ENCODE data around the gene SDHC. TPM values are rescaled to one million over a fixed set of nuclear protein-coding genes. Genes with fewer than 3 reads are reported as not detected.
"Not testable (repeated sequence)": the region's sequence is repeated elsewhere in the genome, so short reads cannot be mapped to it uniquely, and the experiment has no call there.

SDHC gene
- total RNA-seq, 3 donors from 2014 or later (not counting 1 experiment from before 2014, with no cell fraction given), result 74.5 to 97.3 (median 86.0) TPM

DNA sequence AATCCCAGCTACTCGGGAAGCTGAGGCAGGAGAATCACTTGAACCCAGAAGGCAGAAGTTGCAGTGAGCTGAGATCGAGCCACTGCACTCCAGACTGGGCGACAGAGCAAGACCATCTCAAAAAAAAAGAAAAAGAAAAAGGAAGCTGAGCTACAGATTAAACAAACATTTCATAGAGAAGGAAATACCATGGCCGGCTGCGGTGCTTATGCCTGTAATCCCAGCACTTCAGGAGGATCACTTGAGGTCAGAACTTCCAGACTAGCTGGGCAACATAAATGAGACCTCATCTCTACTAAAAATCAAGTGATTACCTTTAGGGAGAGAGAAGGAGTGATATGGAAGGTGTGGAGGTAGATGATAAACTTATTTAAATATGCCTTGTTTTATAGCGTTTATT, 67.5 kb downstream of the SDHC start:
- Mint-ChIP-seq H3K36me3 (no peaks in the 10 kb centered on the region), H3K27ac (no peak overlapping the region), H3K4me3 (no peak overlapping the region), H3K9me3 (no peaks in the 10 kb centered on the region), H3K27me3 (ENCODE audit: low read depth in 2 of 2) (no peaks in the 10 kb centered on the region), H3K4me1 (peaks cover 0 to 8% of the 10 kb centered on the region in 2 donors)
- TF ChIP-seq, protein P1, sequence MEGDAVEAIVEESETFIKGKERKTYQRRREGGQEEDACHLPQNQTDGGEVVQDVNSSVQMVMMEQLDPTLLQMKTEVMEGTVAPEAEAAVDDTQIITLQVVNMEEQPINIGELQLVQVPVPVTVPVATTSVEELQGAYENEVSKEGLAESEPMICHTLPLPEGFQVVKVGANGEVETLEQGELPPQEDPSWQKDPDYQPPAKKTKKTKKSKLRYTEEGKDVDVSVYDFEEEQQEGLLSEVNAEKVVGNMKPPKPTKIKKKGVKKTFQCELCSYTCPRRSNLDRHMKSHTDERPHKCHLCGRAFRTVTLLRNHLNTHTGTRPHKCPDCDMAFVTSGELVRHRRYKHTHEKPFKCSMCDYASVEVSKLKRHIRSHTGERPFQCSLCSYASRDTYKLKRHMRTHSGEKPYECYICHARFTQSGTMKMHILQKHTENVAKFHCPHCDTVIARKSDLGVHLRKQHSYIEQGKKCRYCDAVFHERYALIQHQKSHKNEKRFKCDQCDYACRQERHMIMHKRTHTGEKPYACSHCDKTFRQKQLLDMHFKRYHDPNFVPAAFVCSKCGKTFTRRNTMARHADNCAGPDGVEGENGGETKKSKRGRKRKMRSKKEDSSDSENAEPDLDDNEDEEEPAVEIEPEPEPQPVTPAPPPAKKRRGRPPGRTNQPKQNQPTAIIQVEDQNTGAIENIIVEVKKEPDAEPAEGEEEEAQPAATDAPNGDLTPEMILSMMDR (IDR thresholded peaks at IDR 0.05), result no peak
- Histone ChIP-seq H3K4me3 (ENCODE audit: low read length) (no peak overlapping the region), H3K36me3 (ENCODE audit: control insufficient read depth, insufficient read depth, low read length) (no peaks in the 10 kb centered on the region), H3K27me3 (ENCODE audit: control insufficient read depth, insufficient read depth, low read length) (no peaks in the 10 kb centered on the region), H3K9me3 (ENCODE audit: control insufficient read depth, insufficient read depth, low read length) (no peaks in the 10 kb centered on the region), H3K4me1 (ENCODE audit: control insufficient read depth, insufficient read depth, low read length) (no peaks in the 10 kb centered on the region), H3K27ac (ENCODE audit: low read length) (no peak overlapping the region)
- DNase-seq (no peak), ATAC-seq (no peak)
- WGBS (ENCODE audit: insufficient coverage), result 49% methylated on average over 5 of the region's 6 CpGs
- intact Hi-C loops (cut with micrococcal nuclease), result loop anchor here (1.0 kb wide), 2 partner anchors 154 to 171 kb away; no protein-coding TSS in a partner anchor

DNA sequence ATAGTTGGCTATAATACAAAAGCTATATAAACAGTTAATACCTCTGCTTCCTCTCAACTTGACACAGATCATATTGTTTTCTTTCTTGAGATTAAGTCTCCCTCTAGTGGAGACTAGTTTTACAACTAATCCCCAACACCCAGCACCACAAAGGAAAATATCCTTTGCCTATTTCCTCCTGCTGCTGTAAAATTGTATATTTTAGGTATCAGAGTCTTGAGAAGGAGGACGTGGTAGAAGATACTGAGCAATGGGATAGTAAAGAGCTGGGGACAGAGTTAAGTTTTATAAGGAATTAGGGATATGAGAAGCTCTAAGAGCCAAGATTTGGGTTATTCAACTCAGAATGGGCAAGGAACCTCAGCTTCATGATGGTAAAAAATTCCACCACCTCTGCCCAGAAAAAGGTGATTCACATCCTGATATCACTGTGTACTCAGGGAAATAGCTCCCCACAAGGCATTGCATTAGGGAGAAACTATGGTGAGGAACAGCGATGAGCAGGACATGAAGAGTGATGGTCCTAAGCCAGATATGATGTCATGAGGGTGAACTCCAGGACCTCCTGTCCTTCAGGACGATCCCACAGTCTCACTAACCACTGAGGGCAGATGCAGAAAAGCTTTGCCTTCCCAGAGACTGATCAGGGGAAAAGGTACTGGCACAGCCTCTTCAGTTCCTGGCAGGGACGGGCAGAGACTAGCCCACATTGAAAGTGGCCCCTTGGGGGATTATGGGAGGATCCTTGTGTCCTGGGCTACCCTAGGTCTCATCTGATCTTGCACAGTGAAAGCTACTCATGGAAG, 68.2 kb downstream of the SDHC start:
- WGBS (ENCODE audit: insufficient coverage), result 55% methylated on average over 4 of the region's 4 CpGs
- Histone ChIP-seq H3K9me3 (ENCODE audit: control insufficient read depth, insufficient read depth, low read length) (no peaks in the 10 kb centered on the region), H3K27ac (ENCODE audit: low read length) (no peak overlapping the region), H3K36me3 (ENCODE audit: control insufficient read depth, insufficient read depth, low read length) (no peaks in the 10 kb centered on the region), H3K27me3 (ENCODE audit: control insufficient read depth, insufficient read depth, low read length) (no peaks in the 10 kb centered on the region), H3K4me3 (ENCODE audit: low read length) (no peak overlapping the region), H3K4me1 (ENCODE audit: control insufficient read depth, insufficient read depth, low read length) (no peaks in the 10 kb centered on the region)
- H3K27ac Mint-ChIP-seq, result no peak overlapping the region
- intact Hi-C loops (cut with micrococcal nuclease), result loop anchor here (1.0 kb wide), 2 partner anchors 155 to 172 kb away; no protein-coding TSS in a partner anchor
- peak; percentile 88 to 92 (median 90) for ATAC-seq
- no peaks in the 10 kb centered on the region for H3K27me3 Mint-ChIP-seq (ENCODE audit: low read depth in 2 of 2)
- TF ChIP-seq, protein P1 (IDR thresholded peaks at IDR 0.05), result peak; percentile 79
- no peak overlapping the region for H3K4me3 Mint-ChIP-seq
- no peaks in the 10 kb centered on the region for H3K9me3 Mint-ChIP-seq
- DNase-seq, result peak in 1 of 2 donors; percentile 73
- H3K36me3 Mint-ChIP-seq, result no peaks in the 10 kb centered on the region
- H3K4me1 Mint-ChIP-seq, result peaks cover 0 to 8% of the 10 kb centered on the region in 2 donors

DNA sequence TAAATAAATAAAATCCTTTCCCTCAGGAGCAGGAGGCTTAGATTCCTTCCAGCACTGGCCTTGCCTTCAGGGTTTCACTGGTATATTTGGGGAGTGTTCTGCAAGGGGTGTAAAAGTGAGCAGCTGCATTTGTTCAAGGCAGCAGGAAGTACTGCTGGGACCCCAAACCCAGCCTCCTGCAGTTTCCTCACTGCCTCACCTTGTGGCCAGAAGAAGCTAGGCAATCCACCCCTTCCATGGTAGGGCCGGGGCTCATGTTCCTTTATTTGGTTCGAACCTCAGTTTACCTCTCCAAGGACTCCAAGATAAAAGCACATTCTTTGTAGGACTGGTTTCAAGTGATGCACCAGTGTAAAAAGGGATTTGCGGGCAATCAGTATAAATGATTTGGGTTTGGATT, 74.5 kb downstream of the SDHC start:
- Mint-ChIP-seq H3K27ac (peak overlapping the region; percentile 88 to 93), H3K4me3 (peak overlapping the region; percentile 94), H3K36me3 (no peaks in the 10 kb centered on the region), H3K4me1 (peaks cover 9 to 17% of the 10 kb centered on the region in 2 donors), H3K27me3 (ENCODE audit: low read depth in 2 of 2) (no peaks in the 10 kb centered on the region), H3K9me3 (no peaks in the 10 kb centered on the region)
- H3K4me1 ChIP-seq (ENCODE audit: control insufficient read depth, insufficient read depth, low read length), result peaks cover 14% of the 10 kb centered on the region
- 50% methylated on average over 1 of the region's 3 CpGs for WGBS (ENCODE audit: insufficient coverage)
- ATAC-seq, result no peak
- intact Hi-C loops (cut with micrococcal nuclease), result no loop called here
- no peak overlapping the region for H3K4me3 ChIP-seq (ENCODE audit: low read length)
- H3K36me3 ChIP-seq (ENCODE audit: control insufficient read depth, insufficient read depth, low read length), result no peaks in the 10 kb centered on the region
- H3K9me3 ChIP-seq (ENCODE audit: control insufficient read depth, insufficient read depth, low read length), result no peaks in the 10 kb centered on the region
- H3K27me3 ChIP-seq (ENCODE audit: control insufficient read depth, insufficient read depth, low read length), result no peaks in the 10 kb centered on the region
- DNase-seq, result peak in 1 of 2 donors; percentile 22
- TF ChIP-seq, protein P1 (IDR thresholded peaks at IDR 0.05), result no peak
- no peak overlapping the region for H3K27ac ChIP-seq (ENCODE audit: low read length)

DNA sequence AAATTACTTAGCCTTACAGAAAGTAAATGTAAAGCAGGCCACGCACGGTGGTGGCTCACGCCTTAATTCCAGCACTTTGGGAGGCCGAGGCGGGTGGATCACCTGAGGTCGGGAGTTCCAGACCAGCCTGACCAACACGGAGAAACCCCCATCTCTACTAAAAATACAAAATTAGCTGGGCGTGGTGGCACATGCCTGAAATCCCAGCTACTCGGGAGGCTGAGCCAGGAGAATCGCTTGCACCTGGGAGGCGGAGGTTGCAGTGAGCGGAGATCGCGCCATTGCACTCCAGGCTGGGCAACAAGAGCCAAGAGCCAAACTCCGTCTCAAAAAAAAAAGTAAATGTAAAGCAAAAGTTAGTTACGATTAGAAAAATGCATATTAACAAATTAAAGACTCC, 75.0 kb downstream of the SDHC start:
- Histone ChIP-seq H3K27ac (ENCODE audit: low read length) (peak overlapping the region; percentile 56), H3K4me3 (ENCODE audit: low read length) (peak overlapping the region; percentile 54), H3K4me1 (ENCODE audit: control insufficient read depth, insufficient read depth, low read length) (peaks cover 14% of the 10 kb centered on the region)
- WGBS (ENCODE audit: insufficient coverage), result 88% methylated on average over 16 of the region's 16 CpGs
- peaks cover 9 to 17% of the 10 kb centered on the region in 2 donors for H3K4me1 Mint-ChIP-seq
- DNase-seq; H3K36me3 Mint-ChIP-seq; H3K27me3 Mint-ChIP-seq (ENCODE audit: low read depth in 2 of 2); intact Hi-C loops (cut with micrococcal nuclease); ATAC-seq; H3K36me3 ChIP-seq (ENCODE audit: control insufficient read depth, insufficient read depth, low read length); H3K9me3 ChIP-seq (ENCODE audit: control insufficient read depth, insufficient read depth, low read length); H3K27me3 ChIP-seq (ENCODE audit: control insufficient read depth, insufficient read depth, low read length); H3K9me3 Mint-ChIP-seq: not testable (repeated sequence)
- H3K27ac Mint-ChIP-seq, result peak overlapping the region; percentile 88 to 93
- H3K4me3 Mint-ChIP-seq, result peak overlapping the region; percentile 94
